Testis (tissue), 3 donors: Measurements from ENCODE around the gene TRMT61A. TPM values are rescaled to one million over a fixed set of nuclear protein-coding genes. Genes with fewer than 3 reads are reported as not detected.
"Not testable (repeated sequence)": the region's sequence is repeated elsewhere in the genome, so short reads cannot be mapped to it uniquely, and the experiment has no call there.

ENCODE experiments used
- DNase-seq: peaks from one replicate; pipeline ENCODE4 v3.0.0-alpha.2; 2019
- H3K27ac ChIP-seq, 2 donors: fragments of 200-600 bp; sonication (generic); one replicate each; pipeline ENCODE4 v1.5.1; 2019
- H3K27me3 ChIP-seq: fragments of 200-600 bp; sonication (generic); one replicate; pipeline ENCODE4 v1.5.1; 2019
- H3K36me3 ChIP-seq: fragments of 200-600 bp; sonication (generic); one replicate; pipeline ENCODE4 v1.5.1; 2017; ENCODE audit warnings: low read depth; ENCODE audit errors: missing control alignments
- H3K4me1 ChIP-seq: fragments of 200-600 bp; sonication (generic); one replicate; pipeline ENCODE4 v1.5.1; 2019
- H3K4me3 ChIP-seq, 2 donors: fragments of 200-600 bp; sonication (generic); one replicate each; pipeline ENCODE4 v1.5.1; 2017 to 2019
- H3K9me3 ChIP-seq: fragments of 200-600 bp; sonication (generic); one replicate; pipeline ENCODE4 v1.5.1; 2017
- CTCF ChIP-seq, 3 experiments: fragments of 450-650 bp in 2 of 3; fragments of 200-600 bp in 1 of 3; sonication (generic) in 1 of 3; IDR thresholded peaks; one replicate each; pipeline ENCODE4 v1.5.1; 2016 to 2019; ENCODE audit warnings: antibody characterized with exemption in 3 of 3, mild to moderate bottlenecking in 2 of 3, moderate library complexity in 1 of 3
- POLR2A ChIP-seq: fragments of 450-650 bp; IDR thresholded peaks from one replicate; pipeline ENCODE4 v1.6.1; 2017; ENCODE audit warnings: antibody characterized with exemption, mild to moderate bottlenecking, moderate library complexity
- WGBS, 2 donors: methylation state at CpG; one replicate each; pipeline ENCODE4 v1.1.5; 2018; 5-methylcytosine and 5-hydroxymethylcytosine counted together
- intact Hi-C: fragments of 100-400 bp; cut with DNase I; formaldehyde crosslinking; loops from one replicate; pipeline ENCODE4 v1.15.1; 2023; ENCODE audit warnings: low total_unique reads
- polyA plus RNA-seq: library from polyadenylated mRNA; stranded (reverse); fragments of 350-450 nt; fragmentation: Illumina TruSeq; extraction: RNeasy Lipid Tissue Mini Kit (QIAGEN cat#74804); gene quantifications from one replicate; pipeline ENCODE4 v1.2.3, GENCODE V29; 2014; ENCODE audit warnings: low read depth, low replicate concordance; ENCODE audit not compliant: insufficient read depth
- total RNA-seq, 2 donors: library from RNA; depleted of rRNA; stranded (reverse); fragments of >200 nt; gene quantifications; one replicate each; pipeline ENCODE4 v1.2.3, GENCODE V29; 2016

TRMT61A gene
- total and polyA plus RNA-seq, 3 donors from 2014 or later = 12.1 to 29.8 (median 19.1) TPM

- Histone ChIP-seq H3K4me3 (no peak overlapping the region), H3K9me3 (no peaks in the 10 kb centered on the region), H3K36me3 (no peaks in the 10 kb centered on the region), H3K4me1 (peaks cover 62% of the 10 kb centered on the region), H3K27ac (no peak overlapping the region), H3K27me3 (no peaks in the 10 kb centered on the region)
- 51 to 76% methylated on average over 5 to 12 of the region's 12 CpGs for WGBS, 2 donors
- no peak for DNase-seq
- intact Hi-C loops = no loop called here
- no peak for TF ChIP-seq POLR2A
- TF ChIP-seq CTCF (IDR thresholded peaks at IDR 0.05) = no peak
These were observed 4.7 kb upstream of the TRMT61A start for GRCh38 chr14:103524002-103524935.

DNA sequence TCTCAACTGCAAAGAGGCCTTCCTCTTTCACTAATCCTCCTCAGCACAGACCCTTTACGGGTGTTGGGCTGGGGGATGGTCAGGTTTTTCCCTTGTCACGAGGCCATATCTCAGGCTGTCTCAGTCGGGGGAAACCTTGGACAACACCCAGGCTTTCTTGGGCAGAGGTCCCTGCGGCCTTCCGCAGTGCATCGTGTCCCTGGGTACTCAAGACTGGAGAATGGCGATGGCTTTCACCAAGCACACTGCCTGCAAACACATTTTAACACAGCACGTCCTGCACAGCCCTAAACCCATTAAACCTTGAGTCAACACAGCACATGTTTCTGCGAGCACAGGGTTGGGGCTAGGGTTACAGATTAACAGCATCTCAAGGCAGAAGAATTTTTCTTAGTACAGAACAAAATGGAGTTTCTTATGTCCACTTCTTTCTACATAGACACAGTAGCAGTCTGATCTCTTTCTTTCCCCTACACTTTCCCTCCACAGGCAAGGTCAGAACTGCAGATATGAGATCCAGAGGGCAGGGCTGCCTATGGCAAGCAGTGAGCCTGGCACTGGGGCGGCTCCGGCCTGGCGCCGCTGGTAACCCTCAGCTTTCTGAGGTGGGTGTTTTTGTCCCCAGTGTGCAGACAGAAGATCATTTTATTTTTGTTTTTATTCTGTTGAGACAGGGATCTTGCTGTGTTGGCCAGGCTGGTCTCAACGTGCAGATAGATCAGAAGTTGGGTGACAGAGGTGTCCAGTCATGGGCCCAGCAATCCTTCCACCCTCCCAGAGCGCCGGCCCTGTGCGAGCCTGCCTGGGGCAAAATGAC, 3.4 kb upstream of the TRMT61A start:
- Histone ChIP-seq H3K27ac (peak overlapping the region in 1 of 2 donors; percentile 59), H3K4me1 (peaks cover 56% of the 10 kb centered on the region)

DNA sequence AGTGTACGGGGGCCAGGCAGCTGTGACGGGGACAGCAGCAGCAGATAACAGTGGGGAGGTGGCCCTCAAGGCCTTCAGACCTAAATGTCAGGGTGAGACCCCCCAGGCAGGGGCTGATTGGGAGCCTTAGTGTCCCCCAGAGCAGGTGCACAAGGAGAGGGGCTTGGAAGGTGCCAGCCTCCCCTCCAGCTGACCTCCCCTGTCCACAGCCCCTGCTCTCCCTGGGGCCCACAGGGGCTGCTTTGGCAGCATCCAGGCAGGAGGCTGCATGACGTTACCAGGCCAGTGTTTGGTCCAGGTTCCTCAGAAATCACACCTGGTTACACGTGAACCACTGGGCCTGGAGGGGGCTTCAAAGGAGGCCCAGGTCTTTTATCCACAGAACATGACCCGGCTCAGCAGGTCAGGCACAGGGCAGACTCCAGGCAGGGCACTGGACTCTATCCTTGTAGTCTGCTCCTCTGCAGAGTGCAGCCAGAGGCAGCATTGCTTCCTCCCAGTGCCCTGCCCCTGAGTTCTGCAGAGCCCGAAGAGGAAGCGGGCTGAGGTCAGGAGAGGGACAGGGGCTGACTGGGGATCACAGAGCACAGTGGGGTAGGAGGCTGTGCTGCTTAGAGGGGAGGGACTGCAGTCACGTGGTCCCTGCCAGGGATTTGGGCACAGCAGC, 2.6 kb upstream of the TRMT61A start:
- 57 to 75% methylated on average over 7 to 8 of the region's 8 CpGs for WGBS, 2 donors
- no peak for TF ChIP-seq POLR2A
- no peak for TF ChIP-seq CTCF (IDR thresholded peaks at IDR 0.05)
- Histone ChIP-seq H3K27me3 (no peaks in the 10 kb centered on the region), H3K36me3 (no peaks in the 10 kb centered on the region), H3K4me3 (no peak overlapping the region), H3K9me3 (no peaks in the 10 kb centered on the region), H3K27ac (peak overlapping the region in 1 of 2 donors; percentile 59), H3K4me1 (peaks cover 55% of the 10 kb centered on the region)
- DNase-seq = no peak
- intact Hi-C loops = no loop called here

More for the DNA sequence above, 3.4 kb upstream of the TRMT61A start:
- WGBS, 2 donors = 58 to 67% methylated on average over 12 to 17 of the region's 17 CpGs
- H3K27me3 ChIP-seq, H3K36me3 ChIP-seq, DNase-seq, H3K4me3 ChIP-seq, H3K9me3 ChIP-seq, intact Hi-C loops: not testable (repeated sequence)

DNA sequence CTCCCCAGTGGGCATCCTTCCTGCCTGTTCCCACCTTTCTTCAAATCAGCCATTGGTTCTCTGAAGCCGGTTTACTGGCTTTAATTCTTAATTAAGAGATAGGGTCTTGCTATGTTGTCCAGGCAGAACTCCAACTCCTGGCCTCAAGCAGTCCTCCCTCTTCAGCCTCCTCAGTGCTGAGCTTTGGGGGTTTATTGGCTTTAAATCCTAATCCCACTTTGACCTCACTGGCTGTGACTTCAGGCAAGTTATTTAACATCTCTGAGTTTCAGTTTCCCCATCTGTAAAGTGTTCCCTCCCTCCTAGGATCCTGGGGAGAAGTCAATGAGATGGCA, 2.1 kb upstream of the TRMT61A start:
- peaks cover 55% of the 10 kb centered on the region for H3K4me1 ChIP-seq
- 58 to 77% methylated on average over 1 of the region's 1 CpG for WGBS, 2 donors
- H3K27ac ChIP-seq = peak overlapping the region in 1 of 2 donors; percentile 97

More for the DNA sequence above, 2.1 kb upstream of the TRMT61A start:
- intact Hi-C loops = no loop called here
- no peak overlapping the region for H3K4me3 ChIP-seq
- H3K27me3 ChIP-seq = no peaks in the 10 kb centered on the region
- TF ChIP-seq CTCF (IDR thresholded peaks at IDR 0.05) (no peak), POLR2A (no peak)
- H3K36me3 ChIP-seq = no peaks in the 10 kb centered on the region
- DNase-seq = no peak
- no peaks in the 10 kb centered on the region for H3K9me3 ChIP-seq
